Neural cell (in vitro differentiated cells): ENCODE measurements around the gene CACNA1S. TPM values are rescaled to one million over a fixed set of nuclear protein-coding genes. Genes with fewer than 3 reads are reported as not detected.

Experiments used
- H2AFZ ChIP-seq: fragments of 200-600, 300-800 bp; sonication (generic), shearing (Covaris generic); 2 replicates; pipeline ENCODE4 v1.6.0; 2014; ENCODE audit warnings: low read depth, mild to moderate bottlenecking, antibody characterized with exemption, low read length, moderate library complexity
- H3F3A ChIP-seq: fragments of 200-600 bp; shearing (Covaris generic); 2 replicates; pipeline ENCODE4 v1.6.1; 2016; ENCODE audit warnings: mild to moderate bottlenecking, moderate library complexity, mixed read lengths, antibody characterized with exemption, low read length; ENCODE audit not compliant: insufficient read depth, poor library complexity, severe bottlenecking
- H3K27ac ChIP-seq: fragments of 200-600, 300-800 bp; sonication (generic), shearing (Covaris generic); 2 replicates; pipeline ENCODE4 v1.5.1; 2014; ENCODE audit warnings: mild to moderate bottlenecking, low read length, moderate library complexity
- H3K27me3 ChIP-seq: fragments of 300-800, 200-600 bp; sonication (generic), shearing (Covaris generic); 2 replicates; pipeline ENCODE4 v1.6.0; 2014; ENCODE audit warnings: mild to moderate bottlenecking, low read depth, low read length, moderate library complexity; ENCODE audit not compliant: insufficient read depth
- H3K36me3 ChIP-seq: fragments of 300-800, 200-600 bp; sonication (generic), shearing (Covaris generic); 2 replicates; pipeline ENCODE4 v1.5.1; 2014; ENCODE audit warnings: mild to moderate bottlenecking, antibody characterized with exemption, low read length, moderate library complexity; ENCODE audit not compliant: insufficient read depth
- H3K4me2 ChIP-seq: fragments of 300-800, 200-600 bp; sonication (generic), shearing (Covaris generic); 2 replicates; pipeline ENCODE4 v1.6.0; 2014; ENCODE audit warnings: mild to moderate bottlenecking, low read length
- H3K4me3 ChIP-seq: fragments of 300-800, 200-600 bp; sonication (generic), shearing (Covaris generic); 2 replicates; pipeline ENCODE4 v1.5.1; 2014; ENCODE audit warnings: mild to moderate bottlenecking, low read length, moderate library complexity
- H3K79me2 ChIP-seq: fragments of 200-600 bp; shearing (Covaris generic); replicated peaks from 2 replicates; pipeline ENCODE4 v1.6.0; 2014; ENCODE audit warnings: mild to moderate bottlenecking, low read length, moderate library complexity; ENCODE audit not compliant: insufficient read depth
- H3K9ac ChIP-seq: fragments of 300-800, 200-600 bp; sonication (generic), shearing (Covaris generic); 2 replicates; pipeline ENCODE4 v1.6.1; 2016; ENCODE audit warnings: mild to moderate bottlenecking, low read length, mixed read lengths
- H3K9me2 ChIP-seq: fragments of 200-600 bp; shearing (Covaris generic); 2 replicates; pipeline ENCODE4 v1.6.1; 2016; ENCODE audit warnings: mild to moderate bottlenecking, low read length, mixed read lengths; ENCODE audit not compliant: insufficient read depth
- H3K9me3 ChIP-seq: fragments of 200-600, 300-800 bp; sonication (generic), shearing (Covaris generic); 2 replicates; pipeline ENCODE4 v1.6.1; 2016; ENCODE audit warnings: mild to moderate bottlenecking, mixed run types, low read length, moderate library complexity, mixed read lengths
- H4K20me1 ChIP-seq: fragments of 200-600 bp; shearing (Covaris generic); 2 replicates; pipeline ENCODE4 v1.6.1; 2016; ENCODE audit warnings: mild to moderate bottlenecking, mixed run types; ENCODE audit not compliant: insufficient read depth
- EP300 ChIP-seq: fragments of 450-650 bp; conservative IDR thresholded peaks from 2 replicates; pipeline ENCODE4 v1.6.1; 2014; ENCODE audit warnings: antibody characterized with exemption, mild to moderate bottlenecking, moderate library complexity; ENCODE audit not compliant: poor library complexity, severe bottlenecking
- EZH2 ChIP-seq: fragments of 200-600, 300-800 bp; shearing (Covaris generic), sonication (generic); IDR thresholded peaks from 2 replicates; pipeline ENCODE4 v1.6.1; 2014; ENCODE audit warnings: antibody characterized with exemption, low read length, borderline replicate concordance, mild to moderate bottlenecking; ENCODE audit not compliant: insufficient read depth, poor library complexity, severe bottlenecking
- MXI1 ChIP-seq: fragments of 450-650 bp; conservative IDR thresholded peaks from 2 replicates; pipeline ENCODE4 v1.6.1; 2014; ENCODE audit warnings: antibody characterized with exemption, mild to moderate bottlenecking; ENCODE audit not compliant: poor library complexity, severe bottlenecking
- POLR2AphosphoS5 ChIP-seq: IDR thresholded peaks from 2 replicates; pipeline ENCODE4 v1.6.1; 2012
- RAD21 ChIP-seq: fragments of 450-650 bp; conservative IDR thresholded peaks from 2 replicates; pipeline ENCODE4 v1.6.1; 2014; ENCODE audit warnings: antibody characterized with exemption, mild to moderate bottlenecking, moderate library complexity
- SMC3 ChIP-seq: fragments of 450-650 bp; conservative IDR thresholded peaks from 2 replicates; pipeline ENCODE4 v1.6.1; 2014; ENCODE audit warnings: antibody characterized with exemption, mild to moderate bottlenecking, moderate library complexity; ENCODE audit not compliant: poor library complexity
- TAF1 ChIP-seq: IDR thresholded peaks from 2 replicates; pipeline ENCODE4 v1.6.1; 2012; ENCODE audit warnings: low read depth
- polyA plus RNA-seq: library from polyadenylated mRNA; depleted of rRNA; stranded (reverse); fragments of >200 nt; gene quantifications from 2 replicates; pipeline ENCODE4 v1.2.3, GENCODE V29; 2014
- TF ChIP-seq, protein P1 (sequence below): IDR thresholded peaks from 2 replicates; pipeline ENCODE4 v1.6.1; 2012; ENCODE audit warnings: borderline replicate concordance
- TF ChIP-seq, protein P2 (sequence below): fragments of 450-650 bp; IDR thresholded peaks from 2 replicates; pipeline ENCODE4 v1.5.1; 2014; ENCODE audit warnings: antibody characterized with exemption, mild to moderate bottlenecking, moderate library complexity; ENCODE audit not compliant: poor library complexity, severe bottlenecking

The CACNA1S gene
- polyA plus RNA-seq, 1 donor from 2014 or later: 0.05 TPM

DNA sequence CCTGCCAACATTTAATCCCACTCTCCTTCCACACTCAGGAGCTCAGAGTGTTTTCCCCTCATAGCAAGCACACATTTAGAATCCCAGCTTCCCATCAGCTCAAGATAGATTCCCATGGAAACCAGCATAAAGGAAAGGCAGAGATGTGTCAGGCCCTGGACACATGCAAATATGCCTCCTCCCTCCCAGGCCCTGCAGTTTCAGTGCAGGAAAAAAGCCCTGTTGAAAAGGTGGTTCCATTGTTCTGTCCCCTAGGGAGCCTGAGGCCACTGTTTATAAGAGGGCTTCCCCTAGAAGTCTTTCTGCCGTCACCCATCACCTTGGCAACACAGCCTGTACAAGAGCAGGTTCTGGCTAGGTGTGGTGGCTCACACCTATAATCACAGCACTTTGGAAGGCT lies 3.6 kb downstream of the CACNA1S start (continued):
- TF ChIP-seq, protein P1, sequence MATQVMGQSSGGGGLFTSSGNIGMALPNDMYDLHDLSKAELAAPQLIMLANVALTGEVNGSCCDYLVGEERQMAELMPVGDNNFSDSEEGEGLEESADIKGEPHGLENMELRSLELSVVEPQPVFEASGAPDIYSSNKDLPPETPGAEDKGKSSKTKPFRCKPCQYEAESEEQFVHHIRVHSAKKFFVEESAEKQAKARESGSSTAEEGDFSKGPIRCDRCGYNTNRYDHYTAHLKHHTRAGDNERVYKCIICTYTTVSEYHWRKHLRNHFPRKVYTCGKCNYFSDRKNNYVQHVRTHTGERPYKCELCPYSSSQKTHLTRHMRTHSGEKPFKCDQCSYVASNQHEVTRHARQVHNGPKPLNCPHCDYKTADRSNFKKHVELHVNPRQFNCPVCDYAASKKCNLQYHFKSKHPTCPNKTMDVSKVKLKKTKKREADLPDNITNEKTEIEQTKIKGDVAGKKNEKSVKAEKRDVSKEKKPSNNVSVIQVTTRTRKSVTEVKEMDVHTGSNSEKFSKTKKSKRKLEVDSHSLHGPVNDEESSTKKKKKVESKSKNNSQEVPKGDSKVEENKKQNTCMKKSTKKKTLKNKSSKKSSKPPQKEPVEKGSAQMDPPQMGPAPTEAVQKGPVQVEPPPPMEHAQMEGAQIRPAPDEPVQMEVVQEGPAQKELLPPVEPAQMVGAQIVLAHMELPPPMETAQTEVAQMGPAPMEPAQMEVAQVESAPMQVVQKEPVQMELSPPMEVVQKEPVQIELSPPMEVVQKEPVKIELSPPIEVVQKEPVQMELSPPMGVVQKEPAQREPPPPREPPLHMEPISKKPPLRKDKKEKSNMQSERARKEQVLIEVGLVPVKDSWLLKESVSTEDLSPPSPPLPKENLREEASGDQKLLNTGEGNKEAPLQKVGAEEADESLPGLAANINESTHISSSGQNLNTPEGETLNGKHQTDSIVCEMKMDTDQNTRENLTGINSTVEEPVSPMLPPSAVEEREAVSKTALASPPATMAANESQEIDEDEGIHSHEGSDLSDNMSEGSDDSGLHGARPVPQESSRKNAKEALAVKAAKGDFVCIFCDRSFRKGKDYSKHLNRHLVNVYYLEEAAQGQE: peak; percentile 95
- TF ChIP-seq EZH2 (no peak), POLR2AphosphoS5 (peak; percentile 79)

DNA sequence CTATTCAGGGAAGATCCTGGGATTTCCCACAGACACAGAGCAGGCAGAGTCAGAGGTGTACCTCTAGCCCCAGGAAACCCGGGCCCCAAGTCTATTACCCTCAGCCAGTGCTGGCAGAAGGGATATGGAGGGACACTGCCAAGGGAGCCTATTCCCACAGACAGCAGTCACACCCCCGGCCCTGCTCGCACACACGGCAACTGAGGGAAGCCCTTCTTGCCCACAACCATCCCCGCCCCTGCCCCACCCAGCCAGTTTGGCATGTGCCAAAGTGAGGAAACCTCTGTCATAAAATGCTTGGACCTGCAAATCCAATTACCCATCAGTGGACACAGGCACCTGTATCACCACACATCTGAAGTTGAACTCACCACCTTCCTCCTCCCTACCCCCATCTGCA lies 6.5 kb downstream of the CACNA1S start:
- TF ChIP-seq POLR2AphosphoS5 (no peak), SMC3 (no peak), EP300 (no peak), TAF1 (no peak), EZH2 (no peak), MXI1 (no peak), RAD21 (no peak)
- TF ChIP-seq, protein P2, sequence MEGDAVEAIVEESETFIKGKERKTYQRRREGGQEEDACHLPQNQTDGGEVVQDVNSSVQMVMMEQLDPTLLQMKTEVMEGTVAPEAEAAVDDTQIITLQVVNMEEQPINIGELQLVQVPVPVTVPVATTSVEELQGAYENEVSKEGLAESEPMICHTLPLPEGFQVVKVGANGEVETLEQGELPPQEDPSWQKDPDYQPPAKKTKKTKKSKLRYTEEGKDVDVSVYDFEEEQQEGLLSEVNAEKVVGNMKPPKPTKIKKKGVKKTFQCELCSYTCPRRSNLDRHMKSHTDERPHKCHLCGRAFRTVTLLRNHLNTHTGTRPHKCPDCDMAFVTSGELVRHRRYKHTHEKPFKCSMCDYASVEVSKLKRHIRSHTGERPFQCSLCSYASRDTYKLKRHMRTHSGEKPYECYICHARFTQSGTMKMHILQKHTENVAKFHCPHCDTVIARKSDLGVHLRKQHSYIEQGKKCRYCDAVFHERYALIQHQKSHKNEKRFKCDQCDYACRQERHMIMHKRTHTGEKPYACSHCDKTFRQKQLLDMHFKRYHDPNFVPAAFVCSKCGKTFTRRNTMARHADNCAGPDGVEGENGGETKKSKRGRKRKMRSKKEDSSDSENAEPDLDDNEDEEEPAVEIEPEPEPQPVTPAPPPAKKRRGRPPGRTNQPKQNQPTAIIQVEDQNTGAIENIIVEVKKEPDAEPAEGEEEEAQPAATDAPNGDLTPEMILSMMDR: no peak
- TF ChIP-seq, protein P1: no peak
- H2AFZ ChIP-seq: no peak overlapping the region
- no peaks in the 10 kb centered on the region for H3K36me3 ChIP-seq
- no peak overlapping the region for H3K4me3 ChIP-seq
- no peaks in the 10 kb centered on the region for H3K27me3 ChIP-seq
- H4K20me1 ChIP-seq: no peaks in the 10 kb centered on the region
- H3K9me3 ChIP-seq: no peaks in the 10 kb centered on the region
- no peak overlapping the region for H3K9ac ChIP-seq
- H3K9me2 ChIP-seq: no peaks in the 10 kb centered on the region
- H3K27ac ChIP-seq: no peak overlapping the region
- peaks cover 3% of the 10 kb centered on the region for H3F3A ChIP-seq
- no peak overlapping the region for H3K4me2 ChIP-seq
- H3K79me2 ChIP-seq: no peaks in the 10 kb centered on the region
